ENCODE results near the gene SLC25A42.

SLC25A42 gene

DNA sequence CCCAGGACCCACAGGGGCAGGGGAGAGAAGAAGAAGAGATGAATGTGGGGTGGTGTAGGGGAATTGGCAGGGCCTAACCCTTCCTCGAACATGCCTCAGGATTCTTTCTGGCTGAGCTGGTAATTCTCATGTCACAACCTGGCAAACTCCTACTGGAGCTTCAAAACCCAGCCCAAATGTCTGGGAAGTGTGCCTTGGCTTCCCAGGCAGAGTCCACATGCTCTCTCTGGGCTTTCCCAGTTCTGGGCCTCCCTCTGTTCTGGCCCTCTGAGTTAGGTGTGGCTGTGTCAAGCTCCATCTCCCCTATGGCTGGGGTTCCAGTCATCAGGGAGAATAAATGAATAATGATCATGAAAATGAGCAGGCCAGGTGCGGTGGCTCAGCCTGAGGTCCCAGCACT, 85.6 kb downstream of the SLC25A42 start:
- no peaks in the 10 kb centered on the region for H3K4me1 ChIP-seq (ENCODE audit: insufficient read depth, poor library complexity, severe bottlenecking)
- DNase-seq (ENCODE audit: low spot score) (no peak), ATAC-seq (ENCODE audit: low read depth) (no peak)
- no peaks in the 10 kb centered on the region for H3K9me3 ChIP-seq (ENCODE audit: severe bottlenecking)
- H3K27ac ChIP-seq (ENCODE audit: poor library complexity, severe bottlenecking), result no peak overlapping the region
- no peaks in the 10 kb centered on the region for H3K36me3 ChIP-seq (ENCODE audit: low read depth)
- H3K4me3 ChIP-seq (ENCODE audit: severe bottlenecking), result no peak overlapping the region
- H3K27me3 ChIP-seq (ENCODE audit: insufficient read depth, poor library complexity, severe bottlenecking), result no peaks in the 10 kb centered on the region
- TF ChIP-seq, protein P1, sequence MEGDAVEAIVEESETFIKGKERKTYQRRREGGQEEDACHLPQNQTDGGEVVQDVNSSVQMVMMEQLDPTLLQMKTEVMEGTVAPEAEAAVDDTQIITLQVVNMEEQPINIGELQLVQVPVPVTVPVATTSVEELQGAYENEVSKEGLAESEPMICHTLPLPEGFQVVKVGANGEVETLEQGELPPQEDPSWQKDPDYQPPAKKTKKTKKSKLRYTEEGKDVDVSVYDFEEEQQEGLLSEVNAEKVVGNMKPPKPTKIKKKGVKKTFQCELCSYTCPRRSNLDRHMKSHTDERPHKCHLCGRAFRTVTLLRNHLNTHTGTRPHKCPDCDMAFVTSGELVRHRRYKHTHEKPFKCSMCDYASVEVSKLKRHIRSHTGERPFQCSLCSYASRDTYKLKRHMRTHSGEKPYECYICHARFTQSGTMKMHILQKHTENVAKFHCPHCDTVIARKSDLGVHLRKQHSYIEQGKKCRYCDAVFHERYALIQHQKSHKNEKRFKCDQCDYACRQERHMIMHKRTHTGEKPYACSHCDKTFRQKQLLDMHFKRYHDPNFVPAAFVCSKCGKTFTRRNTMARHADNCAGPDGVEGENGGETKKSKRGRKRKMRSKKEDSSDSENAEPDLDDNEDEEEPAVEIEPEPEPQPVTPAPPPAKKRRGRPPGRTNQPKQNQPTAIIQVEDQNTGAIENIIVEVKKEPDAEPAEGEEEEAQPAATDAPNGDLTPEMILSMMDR (IDR thresholded peaks at IDR 0.05; ENCODE audit: poor library complexity, severe bottlenecking), result no peak

DNA sequence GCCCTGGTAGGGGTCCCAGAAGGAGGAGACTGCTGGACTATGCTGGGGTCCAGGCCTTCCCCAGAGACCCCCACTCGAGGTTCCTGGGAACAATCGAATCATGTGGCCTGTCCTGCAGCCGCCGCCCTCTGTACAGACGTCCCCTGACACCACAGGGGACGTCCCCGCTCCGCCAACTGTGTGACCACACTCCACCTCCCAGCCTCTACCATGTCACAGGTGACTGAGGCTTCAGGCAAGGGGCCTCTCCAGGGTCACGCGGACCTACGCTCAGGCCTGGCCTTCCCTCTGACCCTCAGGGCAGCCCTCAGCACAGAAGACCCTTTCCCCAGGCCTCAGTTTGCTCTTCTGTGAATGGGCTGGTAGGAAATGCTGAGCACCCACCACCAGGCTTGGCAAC, 87.6 kb downstream of the SLC25A42 start:
- no peak overlapping the region for H3K4me3 ChIP-seq (ENCODE audit: severe bottlenecking)

DNA sequence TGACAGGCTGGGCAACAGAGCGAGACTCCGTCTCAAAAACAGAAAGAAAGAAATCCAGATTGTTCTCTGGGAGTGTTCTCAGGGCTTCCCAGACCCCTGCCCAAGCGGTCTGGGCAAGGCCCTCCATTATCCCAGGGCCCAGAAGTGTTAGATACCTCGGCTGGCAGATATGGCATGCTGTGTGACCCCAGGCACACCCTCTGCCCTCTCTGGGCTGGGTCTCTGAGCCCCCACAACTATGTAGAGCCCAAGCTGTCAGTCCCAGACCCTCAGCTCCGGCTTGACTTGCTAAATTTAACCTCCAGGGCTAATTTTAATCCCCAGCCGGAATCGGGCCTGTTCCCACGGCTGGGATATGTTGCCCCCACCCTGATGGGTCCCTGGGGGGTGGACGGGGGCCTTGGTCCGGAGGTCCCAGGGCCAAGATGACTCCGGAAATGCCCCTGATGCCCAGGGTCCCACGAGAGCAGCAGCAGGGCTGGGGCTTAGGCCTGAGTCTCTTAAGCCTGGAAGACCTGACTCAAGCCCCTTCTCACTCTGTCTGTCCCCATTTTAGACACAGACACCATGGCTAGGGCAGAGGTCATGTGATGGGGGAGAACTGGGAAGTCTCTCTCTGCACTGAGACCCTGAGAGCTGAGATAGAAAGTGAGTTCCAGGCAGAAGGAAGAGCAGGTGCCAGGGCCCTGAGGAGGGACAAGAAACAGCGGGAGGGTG, 89.0 kb downstream of the SLC25A42 start:
- no peaks in the 10 kb centered on the region; the same call in 1 of the 2 replicates for H3K36me3 ChIP-seq (ENCODE audit: low read depth)
- H3K9me3 ChIP-seq (ENCODE audit: severe bottlenecking), result no peaks in the 10 kb centered on the region
- no peak for ATAC-seq (ENCODE audit: low read depth)
- H3K27ac ChIP-seq (ENCODE audit: poor library complexity, severe bottlenecking), result no peak overlapping the region
- no peaks in the 10 kb centered on the region for H3K4me1 ChIP-seq (ENCODE audit: insufficient read depth, poor library complexity, severe bottlenecking)
- H3K27me3 ChIP-seq (ENCODE audit: insufficient read depth, poor library complexity, severe bottlenecking), result no peaks in the 10 kb centered on the region
- TF ChIP-seq, protein P1 (IDR thresholded peaks at IDR 0.05; ENCODE audit: poor library complexity, severe bottlenecking), result no peak
- no peak for DNase-seq (ENCODE audit: low spot score)
- no peak overlapping the region for H3K4me3 ChIP-seq (ENCODE audit: severe bottlenecking)

More for the DNA sequence above, 87.6 kb downstream of the SLC25A42 start:
- no peaks in the 10 kb centered on the region for H3K27me3 ChIP-seq (ENCODE audit: insufficient read depth, poor library complexity, severe bottlenecking)
- no peaks in the 10 kb centered on the region for H3K9me3 ChIP-seq (ENCODE audit: severe bottlenecking)
- TF ChIP-seq, protein P1 (IDR thresholded peaks at IDR 0.05; ENCODE audit: poor library complexity, severe bottlenecking), result no peak
- no peaks in the 10 kb centered on the region for H3K4me1 ChIP-seq (ENCODE audit: insufficient read depth, poor library complexity, severe bottlenecking)
- H3K27ac ChIP-seq (ENCODE audit: poor library complexity, severe bottlenecking), result no peak overlapping the region
- no peaks in the 10 kb centered on the region; the same call in 1 of the 2 replicates for H3K36me3 ChIP-seq (ENCODE audit: low read depth)
- ATAC-seq (ENCODE audit: low read depth), result no peak
- DNase-seq (ENCODE audit: low spot score), result no peak

DNA sequence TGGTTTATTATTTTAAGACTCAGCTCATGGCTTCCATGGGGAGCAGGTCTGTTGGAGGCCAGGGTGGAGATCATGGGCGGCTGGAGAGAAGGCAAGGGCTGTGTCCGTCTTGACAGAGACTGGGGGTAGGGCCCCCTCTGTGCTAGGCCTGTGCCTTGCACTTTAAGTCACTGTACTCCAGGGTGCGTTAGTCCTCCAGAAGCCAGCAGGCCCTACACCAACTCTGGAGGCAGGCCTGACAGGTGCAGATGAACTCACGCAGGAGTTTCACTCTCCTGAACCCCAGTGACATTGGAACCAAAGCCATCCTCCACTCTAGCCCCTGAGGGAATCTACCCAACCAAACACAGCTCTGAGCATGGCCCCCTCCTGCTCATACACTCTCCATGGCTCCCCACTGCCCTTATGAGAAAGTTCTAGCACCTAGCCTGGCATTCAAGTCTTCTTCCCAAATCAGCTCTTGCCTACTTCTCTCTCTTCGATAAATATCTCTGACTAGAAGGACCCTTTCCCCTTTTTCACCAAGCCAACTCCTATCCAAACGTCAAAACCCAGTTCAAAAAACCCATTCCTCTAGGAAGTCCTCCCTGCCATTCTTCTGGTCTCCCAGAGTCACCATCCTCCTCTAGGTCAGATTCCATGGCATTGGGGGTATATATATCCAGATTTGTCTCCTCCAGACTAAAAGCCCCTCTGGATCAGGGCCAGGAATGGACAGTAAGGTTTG, 91.1 kb downstream of the SLC25A42 start:
- Histone ChIP-seq H3K4me3 (ENCODE audit: severe bottlenecking) (no peak overlapping the region), H3K36me3 (ENCODE audit: low read depth) (no peaks in the 10 kb centered on the region; the same call in 1 of the 2 replicates), H3K27me3 (ENCODE audit: insufficient read depth, poor library complexity, severe bottlenecking) (no peaks in the 10 kb centered on the region), H3K27ac (ENCODE audit: poor library complexity, severe bottlenecking) (no peak overlapping the region), H3K4me1 (ENCODE audit: insufficient read depth, poor library complexity, severe bottlenecking) (no peaks in the 10 kb centered on the region), H3K9me3 (ENCODE audit: severe bottlenecking) (no peaks in the 10 kb centered on the region)
- TF ChIP-seq, protein P1 (IDR thresholded peaks at IDR 0.05; ENCODE audit: poor library complexity, severe bottlenecking), result no peak
- ATAC-seq (ENCODE audit: low read depth) (no peak), DNase-seq (ENCODE audit: low spot score) (no peak)

Measured in RWPE2 (cell line).